Fibroblast of lung (primary cell): ENCODE data around the gene DKK3. TPM values are rescaled to one million over a fixed set of nuclear protein-coding genes. Genes with fewer than 3 reads are reported as not detected.

ENCODE experiments used
- DNase-seq, 2 donors: peaks; one replicate each; pipeline versions ENCODE4 v3.0.0 to v3.0.0-alpha.2; 2010; ENCODE audit warnings: low read depth in 2 of 2
- H2AFZ ChIP-seq: 2 replicates; pipeline ENCODE4 v1.5.1; 2012; ENCODE audit warnings: low read length, control low read depth, inconsistent platforms
- H3K27ac ChIP-seq: 2 replicates; pipeline ENCODE4 v1.5.1; 2011; ENCODE audit warnings: low read length, control low read depth; ENCODE audit not compliant: insufficient read depth
- H3K27me3 ChIP-seq: 2 replicates; pipeline ENCODE4 v1.5.1; 2011; ENCODE audit warnings: mild to moderate bottlenecking, low read length; ENCODE audit not compliant: control insufficient read depth, insufficient read depth
- H3K36me3 ChIP-seq: 2 replicates; pipeline ENCODE4 v1.5.1; 2011; ENCODE audit warnings: low read length; ENCODE audit not compliant: control insufficient read depth, insufficient read depth
- H3K4me1 ChIP-seq: 2 replicates; pipeline ENCODE4 v1.5.1; 2011; ENCODE audit warnings: low read length; ENCODE audit not compliant: control insufficient read depth, insufficient read depth; ENCODE audit errors: extremely low read depth
- H3K4me2 ChIP-seq: 2 replicates; pipeline ENCODE4 v1.5.1; 2011; ENCODE audit warnings: low read length, control low read depth; ENCODE audit not compliant: insufficient read depth; ENCODE audit errors: extremely low read depth
- H3K4me3 ChIP-seq, 4 experiments: fragments of 200-600 bp in 1 of 4; sonication (generic) in 1 of 4; replicated peaks in 1 of 4; 2 replicates each; pipeline ENCODE4 v1.5.1; 2011 to 2016; ENCODE audit warnings: low read length in 4 of 4, low read depth in 3 of 4, mild to moderate bottlenecking in 3 of 4, control low read depth in 2 of 4, inconsistent platforms in 1 of 4, mixed read lengths in 1 of 4; ENCODE audit not compliant: insufficient read depth in 1 of 4; ENCODE audit errors: control extremely low read depth in 1 of 4
- H3K79me2 ChIP-seq: 2 replicates; pipeline ENCODE4 v1.5.1; 2012; ENCODE audit warnings: mild to moderate bottlenecking, low read length, inconsistent platforms; ENCODE audit not compliant: control insufficient read depth, insufficient read depth
- H3K9ac ChIP-seq: 2 replicates; pipeline ENCODE4 v1.5.1; 2011; ENCODE audit warnings: mild to moderate bottlenecking, low read length, control low read depth; ENCODE audit not compliant: insufficient read depth
- H3K9me3 ChIP-seq: 2 replicates; pipeline ENCODE4 v1.5.1; 2012; ENCODE audit warnings: low read depth, low read length; ENCODE audit not compliant: control insufficient read depth, insufficient read depth
- H4K20me1 ChIP-seq: 2 replicates; pipeline ENCODE4 v1.5.1; 2011; ENCODE audit warnings: low read length; ENCODE audit not compliant: control insufficient read depth, insufficient read depth; ENCODE audit errors: extremely low read depth
- EZH2 ChIP-seq: IDR thresholded peaks from 2 replicates; pipeline ENCODE4 v1.5.1; 2012; ENCODE audit warnings: low read length, control low read depth, mild to moderate bottlenecking; ENCODE audit errors: missing control alignments
- polyA plus RNA-seq, 2 donors: library from polyadenylated mRNA; depleted of rRNA in 1 of 2; stranded (reverse) in 1 of 2; unstranded in 1 of 2; fragments of >200 nt; gene quantifications; 2 replicates each; pipeline ENCODE4 v1.2.1, GENCODE V29; 2011 to 2012; ENCODE audit warnings: missing spikeins in 1 of 2
- total RNA-seq: library from RNA; depleted of rRNA; stranded (reverse); fragments of >200 nt; gene quantifications from 2 replicates; pipeline ENCODE4 v1.2.1, GENCODE V29; 2014
- TF ChIP-seq, protein P1 (sequence below), 2 donors: IDR thresholded peaks in 1 of 2; conservative IDR thresholded peaks in 1 of 2; 1 replicate in 1 of 2; 2 replicates in 1 of 2; pipeline ENCODE4 v1.5.1; 2011 to 2012; ENCODE audit warnings: low read length in 2 of 2, control low read depth in 1 of 2, inconsistent platforms in 1 of 2, low read depth in 1 of 2, mild to moderate bottlenecking in 1 of 2

DKK3 gene
- total and polyA plus RNA-seq, 2 donors (not counting 1 experiment from before 2014, with no cell fraction given), result 1,064 to 1,566 TPM

DNA sequence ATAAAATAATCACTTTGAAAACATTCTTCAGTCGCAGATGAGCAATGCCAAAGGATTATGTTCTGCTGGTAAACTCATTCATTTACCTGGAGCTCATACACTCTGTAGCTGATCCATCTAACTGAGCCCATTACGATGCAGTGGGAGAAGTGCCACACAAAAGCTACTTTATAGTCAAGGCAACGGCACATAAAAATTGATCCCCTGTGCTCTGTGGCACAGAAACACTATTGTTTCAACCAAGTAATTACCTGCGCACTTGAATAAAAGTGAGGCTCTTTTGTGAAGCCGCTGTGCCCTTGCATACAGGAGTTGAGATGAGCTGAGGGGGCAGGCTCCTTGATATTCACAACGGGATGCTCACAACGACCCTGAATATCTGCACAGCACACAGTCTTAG is 7.2 kb downstream of the DKK3 start:
- peaks cover 28% of the 10 kb centered on the region for H3K36me3 ChIP-seq
- peaks cover 36% of the 10 kb centered on the region for H3K79me2 ChIP-seq
- TF ChIP-seq, protein P1, sequence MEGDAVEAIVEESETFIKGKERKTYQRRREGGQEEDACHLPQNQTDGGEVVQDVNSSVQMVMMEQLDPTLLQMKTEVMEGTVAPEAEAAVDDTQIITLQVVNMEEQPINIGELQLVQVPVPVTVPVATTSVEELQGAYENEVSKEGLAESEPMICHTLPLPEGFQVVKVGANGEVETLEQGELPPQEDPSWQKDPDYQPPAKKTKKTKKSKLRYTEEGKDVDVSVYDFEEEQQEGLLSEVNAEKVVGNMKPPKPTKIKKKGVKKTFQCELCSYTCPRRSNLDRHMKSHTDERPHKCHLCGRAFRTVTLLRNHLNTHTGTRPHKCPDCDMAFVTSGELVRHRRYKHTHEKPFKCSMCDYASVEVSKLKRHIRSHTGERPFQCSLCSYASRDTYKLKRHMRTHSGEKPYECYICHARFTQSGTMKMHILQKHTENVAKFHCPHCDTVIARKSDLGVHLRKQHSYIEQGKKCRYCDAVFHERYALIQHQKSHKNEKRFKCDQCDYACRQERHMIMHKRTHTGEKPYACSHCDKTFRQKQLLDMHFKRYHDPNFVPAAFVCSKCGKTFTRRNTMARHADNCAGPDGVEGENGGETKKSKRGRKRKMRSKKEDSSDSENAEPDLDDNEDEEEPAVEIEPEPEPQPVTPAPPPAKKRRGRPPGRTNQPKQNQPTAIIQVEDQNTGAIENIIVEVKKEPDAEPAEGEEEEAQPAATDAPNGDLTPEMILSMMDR (conservative IDR thresholded peaks at IDR 0.05 in 1 of 2, IDR thresholded peaks at IDR 0.05 in 1 of 2; ENCODE audit: low read depth in 1 of 2, low read length in 2 of 2), result no peak
- TF ChIP-seq EZH2, result no peak
- DNase-seq, result no peak
- H3K4me2 ChIP-seq, result no peak overlapping the region
- H4K20me1 ChIP-seq, result no peaks in the 10 kb centered on the region
- no peaks in the 10 kb centered on the region for H3K9me3 ChIP-seq
- no peak overlapping the region for H3K27ac ChIP-seq
- no peak overlapping the region for H3K4me3 ChIP-seq
- no peak overlapping the region for H3K9ac ChIP-seq
- peaks cover 16% of the 10 kb centered on the region for H3K4me1 ChIP-seq
- no peaks in the 10 kb centered on the region for H3K27me3 ChIP-seq
- H2AFZ ChIP-seq, result no peak overlapping the region

DNA sequence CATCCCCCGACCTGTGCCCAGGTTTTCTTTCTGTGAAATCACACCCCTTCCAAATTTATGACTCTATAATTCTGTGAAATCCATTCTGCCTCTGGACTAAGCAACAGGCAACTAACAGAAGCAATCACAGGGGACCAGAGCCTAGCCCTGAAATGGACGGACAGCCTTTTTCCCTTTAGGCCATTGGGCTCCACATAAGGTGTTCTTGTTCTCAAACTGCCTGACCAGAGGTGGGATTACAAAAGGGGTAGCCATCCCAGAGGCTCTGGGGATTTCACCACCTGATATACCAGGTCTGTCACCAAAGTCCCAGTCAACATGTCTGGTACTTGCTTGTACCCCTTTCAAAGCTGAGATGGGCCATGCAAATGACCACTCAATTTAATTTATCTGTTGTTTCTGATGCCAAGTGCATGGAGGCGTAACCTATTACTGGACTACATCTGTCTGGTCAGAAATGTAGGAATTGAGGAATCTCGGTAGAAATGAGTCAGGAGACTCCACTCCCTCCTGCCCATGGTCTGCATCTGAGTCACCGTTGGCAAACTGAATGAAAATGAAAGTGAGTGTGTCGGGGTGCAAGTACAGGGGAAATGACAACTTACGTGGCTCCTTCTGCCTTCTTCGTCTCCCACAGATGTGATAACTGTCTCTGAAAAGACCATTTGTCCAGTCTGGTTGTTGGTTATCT is 10.2 kb downstream of the DKK3 start:
- peak overlapping the region; percentile 73 for H3K4me2 ChIP-seq
- DNase-seq, result peak; percentile 88 to 96
- H3K9ac ChIP-seq, result no peak overlapping the region
- H4K20me1 ChIP-seq, result no peaks in the 10 kb centered on the region
- H3K27ac ChIP-seq, result peak overlapping the region; percentile 59
- no peaks in the 10 kb centered on the region for H3K9me3 ChIP-seq
- H3K79me2 ChIP-seq, result peaks cover 16% of the 10 kb centered on the region
- peaks cover 33% of the 10 kb centered on the region for H3K36me3 ChIP-seq
- no peak for TF ChIP-seq EZH2
- TF ChIP-seq, protein P1 (conservative IDR thresholded peaks at IDR 0.05 in 1 of 2, IDR thresholded peaks at IDR 0.05 in 1 of 2; ENCODE audit: low read depth in 1 of 2, low read length in 2 of 2), result no peak
- H3K4me3 ChIP-seq, result peak overlapping the region in 2 of 4 experiments; percentile 0 to 59
- H3K27me3 ChIP-seq, result no peaks in the 10 kb centered on the region
- H3K4me1 ChIP-seq, result peaks cover 10% of the 10 kb centered on the region
- H2AFZ ChIP-seq, result no peak overlapping the region

DNA sequence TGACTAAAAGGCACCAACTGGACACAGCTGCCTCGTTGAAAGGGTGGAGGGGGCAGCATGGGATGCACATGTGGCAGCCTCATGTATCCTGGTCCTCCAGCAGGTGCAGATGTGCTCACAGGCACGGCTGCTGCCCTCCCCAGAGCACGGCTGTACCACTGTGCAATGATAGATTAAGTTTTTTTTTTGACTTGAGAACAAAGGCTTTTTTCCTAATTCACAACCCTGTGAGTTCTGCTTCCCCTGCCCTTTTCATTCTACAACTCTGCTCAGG is 11.4 kb downstream of the DKK3 start:
- Histone ChIP-seq H3K4me2 (no peak overlapping the region), H3K36me3 (peaks cover 27% of the 10 kb centered on the region), H3K27me3 (no peaks in the 10 kb centered on the region), H3K79me2 (peaks cover 11% of the 10 kb centered on the region), H2AFZ (no peak overlapping the region), H3K4me1 (peaks cover 15% of the 10 kb centered on the region), H3K27ac (no peak overlapping the region), H4K20me1 (no peaks in the 10 kb centered on the region), H3K9ac (no peak overlapping the region), H3K9me3 (no peaks in the 10 kb centered on the region), H3K4me3 (no peak overlapping the region)
- no peak for DNase-seq
- no peak for TF ChIP-seq EZH2
- TF ChIP-seq, protein P1 (conservative IDR thresholded peaks at IDR 0.05 in 1 of 2, IDR thresholded peaks at IDR 0.05 in 1 of 2; ENCODE audit: low read depth in 1 of 2, low read length in 2 of 2), result no peak
